Gastrocnemius medialis (tissue), 4 donors: ENCODE results near the gene KCNH3. TPM values are rescaled to one million over a fixed set of nuclear protein-coding genes. Genes with fewer than 3 reads are reported as not detected.
"Not testable (repeated sequence)": the region's sequence is repeated elsewhere in the genome, so short reads cannot be mapped to it uniquely, and the experiment has no call there.

Experiments used
- ATAC-seq, 2 donors: fragments of 150-250 bp; one replicate each; pipeline ENCODE4 v1.9.1; 2016
- DNase-seq, 2 donors: peaks; one replicate each; pipeline ENCODE4 v3.0.0-alpha.2; 2019
- H3K27ac ChIP-seq, 4 donors: fragments of 200-600 bp; sonication (generic); 1 replicate in 1 of 4; 2 replicates in 3 of 4; pipeline ENCODE4 v1.5.1; 2016 to 2018; ENCODE audit warnings: mild to moderate bottlenecking in 2 of 4, moderate library complexity in 1 of 4
- H3K27me3 ChIP-seq, 3 donors: fragments of 200-600 bp; sonication (generic) in 2 of 3; 1 replicate in 1 of 3; 2 replicates in 2 of 3; pipeline versions ENCODE4 v1.5.1 to v1.6.0; 2016 to 2019; ENCODE audit warnings: mild to moderate bottlenecking in 1 of 3, moderate library complexity in 1 of 3
- H3K36me3 ChIP-seq, 2 donors: fragments of 200-600 bp; sonication (generic) in 1 of 2; one replicate each; pipeline ENCODE4 v1.5.1; 2017 to 2018
- H3K4me1 ChIP-seq, 2 donors: fragments of 200-600 bp; sonication (generic) in 1 of 2; one replicate each; pipeline ENCODE4 v1.5.1; 2016 to 2017; ENCODE audit warnings: mild to moderate bottlenecking in 2 of 2
- H3K4me3 ChIP-seq, 4 donors: fragments of 200-600 bp; sonication (generic) in 3 of 4; 1 replicate in 1 of 4; 2 replicates in 3 of 4; pipeline ENCODE4 v1.5.1; 2016 to 2019; ENCODE audit warnings: mild to moderate bottlenecking in 2 of 4
- H3K9me3 ChIP-seq, 3 donors: fragments of 200-600 bp; sonication (generic) in 2 of 3; 1 replicate in 1 of 3; 2 replicates in 2 of 3; pipeline ENCODE4 v1.5.1; 2016 to 2019
- CTCF ChIP-seq, 5 experiments: fragments of 450-650 bp in 3 of 5; fragments of 200-600 bp in 2 of 5; sonication (generic) in 2 of 5; IDR thresholded peaks in 4 of 5; conservative IDR thresholded peaks in 1 of 5; 1 replicate in 4 of 5; 2 replicates in 1 of 5; pipeline ENCODE4 v1.5.1; 2016 to 2019; ENCODE audit warnings: antibody characterized with exemption in 5 of 5, mild to moderate bottlenecking in 3 of 5, moderate library complexity in 3 of 5
- POLR2A ChIP-seq, 2 donors: fragments of 450-650 bp; IDR thresholded peaks; one replicate each; pipeline ENCODE4 v1.6.1; 2017; ENCODE audit warnings: antibody characterized with exemption in 2 of 2, mild to moderate bottlenecking in 2 of 2, moderate library complexity in 2 of 2
- in situ Hi-C, 4 donors: fragments of 200-750 bp; cut with MboI; loops; one replicate each; pipeline versions ENCODE4 v1.15.0 to v1.8.0; 2017; ENCODE audit warnings: low sequenced_read_pairs in 4 of 4
- intact Hi-C: fragments of 100-400 bp; cut with DNase I; formaldehyde crosslinking; loops from one replicate; pipeline ENCODE4 v1.15.1; 2023; ENCODE audit warnings: low total_unique reads
- total RNA-seq, 4 donors: library from RNA; depleted of rRNA; stranded (reverse); fragments of >200 nt; gene quantifications; one replicate each; pipeline versions ENCODE4 v1.1.0 to v1.2.3, GENCODE V29; 2016

Gene KCNH3
- total RNA-seq, 4 donors from 2014 or later = not detected

GRCh38 chr12:49599961-49600360 is 61.1 kb downstream of the KCNH3 start:
- Histone ChIP-seq H3K4me1 (no peaks in the 10 kb centered on the region), H3K36me3 (no peaks in the 10 kb centered on the region), H3K4me3 (no peak overlapping the region), H3K27me3 (no peaks in the 10 kb centered on the region), H3K9me3 (no peaks in the 10 kb centered on the region), H3K27ac (no peak overlapping the region)
- ATAC-seq (no peak), DNase-seq (no peak)
- intact Hi-C loops = no loop called here
- in situ Hi-C loops = no loop called here
- no peak for TF ChIP-seq POLR2A (IDR thresholded peaks at IDR 0.05)
- TF ChIP-seq CTCF (IDR thresholded peaks at IDR 0.05 in 4 of 5, conservative IDR thresholded peaks at IDR 0.05 in 1 of 5) = no peak

- Histone ChIP-seq H3K36me3 (no peaks in the 10 kb centered on the region), H3K9me3 (no peaks in the 10 kb centered on the region), H3K4me1 (no peaks in the 10 kb centered on the region), H3K27me3 (no peaks in the 10 kb centered on the region), H3K27ac (no peak overlapping the region), H3K4me3 (no peak overlapping the region)
- intact Hi-C loops (no loop called here), in situ Hi-C loops (no loop called here)
- TF ChIP-seq CTCF (IDR thresholded peaks at IDR 0.05 in 4 of 5, conservative IDR thresholded peaks at IDR 0.05 in 1 of 5) (no peak), POLR2A (IDR thresholded peaks at IDR 0.05) (no peak)
- DNase-seq = no peak
- no peak for ATAC-seq
These were observed 64.9 kb downstream of the KCNH3 start for GRCh38 chr12:49603721-49604120.

- TF ChIP-seq CTCF (IDR thresholded peaks at IDR 0.05 in 4 of 5, conservative IDR thresholded peaks at IDR 0.05 in 1 of 5) = no peak
- no peak for TF ChIP-seq POLR2A (IDR thresholded peaks at IDR 0.05)
- H3K4me3 ChIP-seq = no peak overlapping the region
- H3K4me1 ChIP-seq = no peaks in the 10 kb centered on the region
- in situ Hi-C loops (no loop called here), intact Hi-C loops (no loop called here)
- no peak for ATAC-seq
- H3K36me3 ChIP-seq = no peaks in the 10 kb centered on the region
- no peak for DNase-seq
- H3K27me3 ChIP-seq = no peaks in the 10 kb centered on the region
- H3K9me3 ChIP-seq = no peaks in the 10 kb centered on the region
- no peak overlapping the region for H3K27ac ChIP-seq
These were observed 66.0 kb downstream of the KCNH3 start for GRCh38 chr12:49604856-49605255.

GRCh38 chr12:49605539-49605938 is 66.7 kb downstream of the KCNH3 start, which contains the start of gene FAM186B:
FAM186B (minus strand) TSS chr12:49605639; CDS start chr12:49605477, 162 bp downstream.
- H3K36me3 ChIP-seq, H3K9me3 ChIP-seq, H3K4me3 ChIP-seq, intact Hi-C loops, DNase-seq, H3K4me1 ChIP-seq, H3K27me3 ChIP-seq, H3K27ac ChIP-seq, ATAC-seq, in situ Hi-C loops: not testable (repeated sequence)

Other genes starting within 250 kb of the KCNH3 start
- gene PRPH, start 243.9 kb upstream of the KCNH3 start, total RNA-seq = not detected
- gene TROAP, start 215.8 kb upstream of the KCNH3 start, total RNA-seq = under 1 TPM in 1 of 4 donors, not detected in 3; 0.24 TPM
- not detected for gene C1QL4, start 201.8 kb upstream of the KCNH3 start, total RNA-seq
- gene DNAJC22, start 192.1 kb upstream of the KCNH3 start, total RNA-seq = under 1 TPM in 1 of 4 donors, not detected in 3; 0.24 TPM
- 1 to 10 TPM; 5.3 to 7.8 (median 6.7) TPM for gene SPATS2, start 171.6 kb upstream of the KCNH3 start, total RNA-seq
- gene MCRS1, start 29.1 kb downstream of the KCNH3 start, total RNA-seq = 10 to 100 TPM; 28.7 to 62.0 (median 34.6) TPM
- gene FAM186B, start 66.6 kb downstream of the KCNH3 start, total RNA-seq = 1 to 10 TPM in 1 of 4 donors, under 1 TPM in 3; 0.31 to 1.0 (median 0.70) TPM
- gene PRPF40B, start 84.5 kb downstream of the KCNH3 start, total RNA-seq = 10 to 100 TPM; 17.6 to 21.3 (median 20.2) TPM
- 1 to 10 TPM; 2.0 to 5.5 (median 4.9) TPM for gene FMNL3, start 168.4 kb downstream of the KCNH3 start, total RNA-seq
- gene TMBIM6, start 202.5 kb downstream of the KCNH3 start, total RNA-seq = 100 to 1,000 TPM; 181 to 310 (median 224) TPM